Astrocyte of the cerebellum (primary cell): Measurements from ENCODE around the gene DAB2IP.

Source experiments
- DNase-seq: peaks from one replicate; pipeline ENCODE4 v3.0.0-alpha.2; 2011; ENCODE audit warnings: low read depth
- H3K4me3 ChIP-seq: 2 replicates; pipeline ENCODE4 v1.5.1; 2011; ENCODE audit warnings: mild to moderate bottlenecking, low read depth, low read length, moderate library complexity
- in situ Hi-C: cut with HindIII; loops from 2 replicates; pipeline ENCODE4 v1.10.0; 2017; ENCODE audit warnings: low sequenced_read_pairs
- TF ChIP-seq, protein P1 (sequence below): IDR thresholded peaks from 2 replicates; pipeline ENCODE4 v1.5.1; 2012; ENCODE audit warnings: low read length, low read depth, moderate library complexity, mild to moderate bottlenecking; ENCODE audit errors: missing control alignments

Gene DAB2IP

DNA sequence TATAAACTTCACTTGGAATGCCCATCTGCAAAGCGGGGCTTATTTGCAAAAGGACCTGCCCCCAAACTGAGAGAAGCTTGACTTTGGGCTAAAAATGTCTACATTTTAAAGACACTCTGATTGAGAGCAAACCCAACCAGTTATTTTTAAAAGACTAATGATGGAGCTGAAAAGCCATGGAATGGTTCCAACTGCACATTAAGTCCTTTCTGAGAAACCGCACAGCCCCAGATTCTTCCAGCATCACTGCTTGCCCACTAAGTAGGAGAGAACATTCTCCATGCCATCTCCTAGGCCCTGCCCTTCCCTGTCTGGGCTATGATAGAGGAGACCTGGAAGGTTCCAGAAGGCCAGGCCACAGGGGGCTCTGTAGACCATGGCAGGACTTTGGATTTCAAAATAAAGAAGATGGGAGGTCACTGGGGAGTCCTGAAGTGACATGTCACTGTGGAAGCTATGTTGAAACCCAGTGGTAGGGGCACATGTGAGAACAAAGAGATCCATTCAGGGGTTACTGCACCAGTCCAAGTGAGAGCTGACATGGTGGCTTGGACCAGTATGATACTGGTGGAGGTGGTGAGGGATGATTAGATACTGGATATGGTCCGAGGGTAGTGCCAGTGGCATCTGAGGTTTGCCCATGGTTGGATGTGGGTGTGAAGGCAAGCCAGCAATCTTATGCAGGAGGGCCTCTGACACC is 179.2 kb downstream of the DAB2IP start:
- in situ Hi-C loops: no loop called here
- peak; percentile 16 for DNase-seq
- H3K4me3 ChIP-seq: no peak overlapping the region
- TF ChIP-seq, protein P1, sequence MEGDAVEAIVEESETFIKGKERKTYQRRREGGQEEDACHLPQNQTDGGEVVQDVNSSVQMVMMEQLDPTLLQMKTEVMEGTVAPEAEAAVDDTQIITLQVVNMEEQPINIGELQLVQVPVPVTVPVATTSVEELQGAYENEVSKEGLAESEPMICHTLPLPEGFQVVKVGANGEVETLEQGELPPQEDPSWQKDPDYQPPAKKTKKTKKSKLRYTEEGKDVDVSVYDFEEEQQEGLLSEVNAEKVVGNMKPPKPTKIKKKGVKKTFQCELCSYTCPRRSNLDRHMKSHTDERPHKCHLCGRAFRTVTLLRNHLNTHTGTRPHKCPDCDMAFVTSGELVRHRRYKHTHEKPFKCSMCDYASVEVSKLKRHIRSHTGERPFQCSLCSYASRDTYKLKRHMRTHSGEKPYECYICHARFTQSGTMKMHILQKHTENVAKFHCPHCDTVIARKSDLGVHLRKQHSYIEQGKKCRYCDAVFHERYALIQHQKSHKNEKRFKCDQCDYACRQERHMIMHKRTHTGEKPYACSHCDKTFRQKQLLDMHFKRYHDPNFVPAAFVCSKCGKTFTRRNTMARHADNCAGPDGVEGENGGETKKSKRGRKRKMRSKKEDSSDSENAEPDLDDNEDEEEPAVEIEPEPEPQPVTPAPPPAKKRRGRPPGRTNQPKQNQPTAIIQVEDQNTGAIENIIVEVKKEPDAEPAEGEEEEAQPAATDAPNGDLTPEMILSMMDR: no peak

DNA sequence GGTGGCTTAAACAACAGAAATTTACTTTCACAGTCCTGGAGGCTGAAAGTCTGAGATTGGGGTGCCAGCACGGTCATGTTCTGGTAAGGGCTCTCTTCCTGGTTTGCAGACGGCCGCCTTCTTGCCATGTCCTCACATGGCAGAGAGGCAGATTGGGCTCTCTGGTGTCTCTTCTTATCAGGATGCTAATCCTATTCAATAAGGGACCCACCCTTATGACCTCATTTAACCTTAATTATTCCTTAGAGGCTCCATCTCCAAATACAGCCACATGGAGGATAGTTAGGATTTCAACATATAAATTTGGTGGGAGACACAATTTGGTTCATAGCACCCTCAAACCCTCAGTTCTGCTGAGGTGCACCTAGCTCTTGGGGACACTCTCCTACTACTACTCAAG is 180.4 kb downstream of the DAB2IP start:
- H3K4me3 ChIP-seq: no peak overlapping the region
- in situ Hi-C loops: no loop called here
- no peak for DNase-seq
- TF ChIP-seq, protein P1: no peak

DNA sequence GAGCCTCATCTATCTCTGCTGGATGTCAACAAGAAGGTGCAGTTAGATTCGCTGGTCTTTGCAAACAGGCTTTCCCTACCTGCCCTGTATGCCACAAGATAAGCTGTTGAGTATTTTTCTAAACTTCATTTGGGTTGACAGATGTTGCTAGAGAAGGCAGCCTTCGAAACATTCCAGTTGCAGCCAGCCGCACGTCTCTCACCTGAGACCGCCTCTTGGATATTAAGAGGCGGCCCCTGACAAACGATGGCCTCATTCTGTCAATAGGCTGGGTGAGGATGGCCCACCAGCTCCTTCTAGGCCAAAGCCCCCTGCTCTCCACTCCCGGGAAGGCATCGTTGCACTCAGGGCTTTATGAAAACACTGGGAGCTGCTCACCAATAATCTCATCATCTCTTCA is 181.6 kb downstream of the DAB2IP start:
- no peak overlapping the region for H3K4me3 ChIP-seq
- in situ Hi-C loops: no loop called here
- DNase-seq: no peak
- TF ChIP-seq, protein P1: no peak
